Common myeloid progenitor, CD34-positive (primary cell): ENCODE data around the gene EIF3K.

Source experiments
- CTCF ChIA-PET: fragments of 350-600 bp; sonication (Branson Sonifier 250); formaldehyde crosslinking; loops from one replicate; lab custom pipeline; 2021; ENCODE audit warnings: antibody characterized with exemption; lab: Charles Lee
- POLR2A ChIA-PET: fragments of 350-600 bp; sonication (Branson Sonifier 250); formaldehyde crosslinking; loops from one replicate; lab custom pipeline; 2021; ENCODE audit warnings: antibody characterized with exemption; lab: Charles Lee
- DNase-seq, 3 donors: peaks; one replicate each; pipeline versions ENCODE4 v3.0.0 to v3.0.0-alpha.2; 2013
- H3K27ac ChIP-seq, 2 experiments: 1 replicate in 1 of 2; 2 replicates in 1 of 2; pipeline ENCODE4 v1.7.0; 2013; ENCODE audit warnings: inconsistent platforms in 2 of 2, low read length in 2 of 2, mild to moderate bottlenecking in 2 of 2, low read depth in 1 of 2, moderate library complexity in 1 of 2; ENCODE audit not compliant: severe bottlenecking in 2 of 2, insufficient read depth in 1 of 2, poor library complexity in 1 of 2
- H3K27me3 ChIP-seq, 5 experiments: replicated peaks in 2 of 5; 1 replicate in 3 of 5; 2 replicates in 2 of 5; pipeline versions ENCODE4 v1.6.1 to v1.7.0; 2013; ENCODE audit warnings: low read length in 4 of 5, mild to moderate bottlenecking in 2 of 5, moderate library complexity in 2 of 5, inconsistent platforms in 1 of 5; ENCODE audit not compliant: insufficient read depth in 5 of 5, control insufficient read depth in 4 of 5
- H3K36me3 ChIP-seq, 4 experiments: 1 replicate in 2 of 4; 2 replicates in 2 of 4; pipeline versions ENCODE4 v1.6.1 to v1.7.0; 2013; ENCODE audit warnings: low read length in 3 of 4, control low read depth in 1 of 4, mild to moderate bottlenecking in 1 of 4; ENCODE audit not compliant: control insufficient read depth in 4 of 4, insufficient read depth in 4 of 4
- H3K4me1 ChIP-seq, 4 experiments: 1 replicate in 3 of 4; 2 replicates in 1 of 4; pipeline versions ENCODE4 v1.6.1 to v1.7.1; 2013; ENCODE audit warnings: low read length in 3 of 4, mild to moderate bottlenecking in 3 of 4, control low read depth in 1 of 4, inconsistent platforms in 1 of 4, moderate library complexity in 1 of 4; ENCODE audit not compliant: control insufficient read depth in 4 of 4, insufficient read depth in 4 of 4; ENCODE audit errors: control extremely low read depth in 1 of 4
- H3K4me3 ChIP-seq, 7 experiments: 1 replicate in 4 of 7; 2 replicates in 3 of 7; pipeline versions ENCODE4 v1.5.1 to v1.7.0; 2013; ENCODE audit warnings: mild to moderate bottlenecking in 7 of 7, low read length in 6 of 7, moderate library complexity in 6 of 7, inconsistent platforms in 2 of 7, low read depth in 2 of 7, control low read depth in 1 of 7; ENCODE audit not compliant: insufficient read depth in 4 of 7, control insufficient read depth in 1 of 7; ENCODE audit errors: extremely low read depth in 1 of 7
- H3K9me3 ChIP-seq, 5 experiments: 1 replicate in 4 of 5; 2 replicates in 1 of 5; pipeline versions ENCODE4 v1.6.1 to v1.7.1; 2013; ENCODE audit warnings: low read length in 4 of 5, mild to moderate bottlenecking in 2 of 5, inconsistent platforms in 1 of 5, low read depth in 1 of 5, moderate library complexity in 1 of 5; ENCODE audit not compliant: control insufficient read depth in 4 of 5, insufficient read depth in 2 of 5; ENCODE audit errors: control extremely low read depth in 1 of 5
- WGBS: methylation state at CpG from one replicate; pipeline ENCODE4 v1.1.5; 2013; ENCODE audit not compliant: insufficient coverage; 5-methylcytosine and 5-hydroxymethylcytosine counted together

EIF3K gene

DNA sequence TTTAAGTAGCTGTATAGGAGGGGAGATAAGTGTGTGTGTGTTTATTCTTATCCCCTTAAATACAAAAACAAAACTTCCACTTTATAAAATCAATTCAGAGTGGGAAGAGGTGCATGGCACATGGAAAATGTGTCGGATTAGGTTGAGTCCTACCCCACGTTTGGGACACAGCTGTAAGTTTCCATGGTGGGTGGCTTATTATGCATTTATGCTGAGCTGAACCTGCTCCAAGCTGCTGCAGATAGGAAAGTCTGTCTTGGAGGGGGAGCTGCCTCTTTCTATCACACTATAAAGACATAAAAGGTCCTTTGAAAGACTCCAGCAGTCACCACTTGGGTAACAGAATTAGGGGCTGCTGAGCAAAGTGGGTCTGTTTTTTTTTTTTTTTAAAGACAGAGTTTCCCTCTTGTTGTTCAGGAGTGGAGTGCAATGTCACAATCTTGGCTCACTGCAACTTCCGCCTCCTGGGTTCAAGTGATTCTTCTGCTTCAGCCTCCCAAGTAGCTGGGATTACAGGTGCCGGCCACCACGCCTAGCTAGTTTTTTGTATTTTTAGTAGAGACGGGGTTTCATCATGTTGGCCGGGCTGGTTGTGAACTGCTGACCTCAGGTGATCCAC lies 43.7 kb downstream of the EIF3K start:
- H3K4me3 ChIP-seq = no peak overlapping the region
- H3K36me3 ChIP-seq = peaks cover 0 to 35% (median 0%) of the 10 kb centered on the region in 4 experiments
- CTCF ChIA-PET = interaction anchor here (0.9 to 1.5 kb wide), 6 partner anchors 10 to 133 kb away, joined by 3 to 4 read pairs (median 3); no protein-coding TSS in a partner anchor
- H3K9me3 ChIP-seq = no peaks in the 10 kb centered on the region
- no peak for DNase-seq
- H3K4me1 ChIP-seq = peaks cover 23 to 66% (median 60%) of the 10 kb centered on the region in 4 experiments
- peak overlapping the region in 1 of 2 experiments; percentile 45 for H3K27ac ChIP-seq
- H3K27me3 ChIP-seq = no peaks in the 10 kb centered on the region
- 100% methylated on average over 5 of the region's 7 CpGs for WGBS
- POLR2A ChIA-PET = interaction anchor here (0.6 kb wide), 1 partner anchor 24 kb away, joined by 3 read pairs; no protein-coding TSS in a partner anchor

- Histone ChIP-seq H3K36me3 (peaks cover 0 to 30% (median 0%) of the 10 kb centered on the region in 4 experiments), H3K27ac (peak overlapping the region in 1 of 2 experiments; percentile 51)
- WGBS = 98% methylated on average over 21 of the region's 22 CpGs
Observed at GRCh38 chr19:38663156-38663651, 44.2 kb downstream of the EIF3K start.

DNA sequence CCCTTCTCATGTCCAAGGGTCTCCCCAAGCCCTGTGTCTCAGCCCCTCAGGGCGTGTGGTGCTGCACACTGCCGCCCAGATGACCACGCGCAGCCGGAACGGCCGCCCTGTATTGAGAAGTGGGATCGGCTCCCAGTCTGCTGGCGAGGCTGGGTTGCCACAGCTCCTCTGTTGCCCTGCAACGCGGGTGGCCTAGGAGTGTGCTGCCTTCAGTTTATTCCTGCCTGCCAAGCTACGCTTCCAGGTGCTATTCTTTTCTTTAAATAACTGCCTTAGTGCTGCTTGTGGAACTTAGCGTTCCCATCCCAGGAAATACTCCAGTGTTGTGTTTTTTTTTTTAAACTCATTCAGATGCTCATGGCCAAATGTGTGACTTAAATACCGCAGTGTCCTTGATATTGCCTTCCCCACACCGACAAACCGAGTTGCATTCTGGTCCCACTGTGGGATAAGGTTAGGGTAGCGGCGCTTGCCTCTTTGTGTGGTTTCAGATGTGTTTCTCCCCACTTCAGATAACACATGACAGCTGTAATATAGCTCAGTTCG lies 45.0 kb downstream of the EIF3K start:
- Histone ChIP-seq H3K27me3 (no peaks in the 10 kb centered on the region), H3K27ac (peak overlapping the region in 1 of 2 experiments; percentile 51), H3K36me3 (peaks cover 0 to 34% (median 0%) of the 10 kb centered on the region in 4 experiments), H3K9me3 (no peaks in the 10 kb centered on the region), H3K4me1 (peaks cover 32 to 76% (median 69%) of the 10 kb centered on the region in 4 experiments), H3K4me3 (peak overlapping the region in 2 of 7 experiments; percentile 1 to 52)
- ChIA-PET CTCF (interaction anchor here (1.3 to 4.2 kb wide), 6 partner anchors 13 to 29 kb away, joined by 3 to 22 read pairs (median 6); no protein-coding TSS in a partner anchor), POLR2A (no interaction called here)
- peak in 2 of 3 donors; percentile 67 to 75 for DNase-seq
- 84% methylated on average over 13 of the region's 19 CpGs for WGBS

More at GRCh38 chr19:38663156-38663651, 44.2 kb downstream of the EIF3K start:
- H3K27me3 ChIP-seq = no peaks in the 10 kb centered on the region
- DNase-seq = no peak
- no peak overlapping the region for H3K4me3 ChIP-seq
- H3K4me1 ChIP-seq = peaks cover 29 to 68% (median 61%) of the 10 kb centered on the region in 4 experiments
- no peaks in the 10 kb centered on the region for H3K9me3 ChIP-seq
- POLR2A ChIA-PET = no interaction called here
- CTCF ChIA-PET = interaction anchor here (1.1 to 4.2 kb wide), 6 partner anchors 11 to 27 kb away, joined by 3 to 22 read pairs (median 4); no protein-coding TSS in a partner anchor

DNA sequence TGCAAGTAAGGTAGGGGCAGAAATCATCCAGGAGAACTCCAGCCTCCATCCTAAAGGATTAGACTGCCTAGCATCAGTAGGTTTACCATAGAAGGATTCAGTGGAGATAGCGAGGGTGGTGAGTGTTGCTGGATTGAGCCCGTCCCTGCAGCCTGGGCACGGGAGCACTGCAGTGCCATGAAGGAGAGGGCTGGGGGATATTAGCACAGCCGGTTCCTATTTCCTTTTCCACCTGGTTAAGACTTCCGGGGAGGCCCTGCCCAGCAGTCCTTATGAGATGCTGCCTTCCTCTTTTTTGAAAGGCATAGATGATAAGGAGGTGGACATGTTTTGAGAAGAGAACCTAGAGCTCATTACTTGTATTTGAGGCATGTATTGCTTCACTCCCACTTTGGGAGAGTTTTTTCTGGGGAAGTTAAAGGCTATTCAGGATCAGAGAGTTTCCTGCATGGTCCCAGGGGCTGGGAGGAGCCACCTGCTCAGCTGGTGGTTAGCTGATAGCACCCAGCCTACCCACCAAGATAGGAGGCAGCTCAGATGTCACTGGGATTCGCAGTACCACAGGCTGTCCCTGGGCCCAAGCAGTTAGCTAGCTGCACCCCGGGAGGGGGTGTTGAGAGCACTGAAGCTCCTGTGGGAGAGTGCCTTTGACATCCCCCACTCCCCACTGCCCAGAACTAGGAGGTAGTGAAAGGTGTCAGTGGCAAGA lies 45.7 kb downstream of the EIF3K start:
- peak overlapping the region in 2 of 7 experiments; percentile 1 to 52 for H3K4me3 ChIP-seq
- DNase-seq = peak in 2 of 3 donors; percentile 66 to 79

GRCh38 chr19:38665219-38665931 lies 46.4 kb downstream of the EIF3K start:
- POLR2A ChIA-PET = interaction anchor here (0.7 kb wide), 1 partner anchor 24 kb away, joined by 3 read pairs; no protein-coding TSS in a partner anchor
- H3K4me1 ChIP-seq = peaks cover 39 to 83% (median 80%) of the 10 kb centered on the region in 4 experiments
- DNase-seq = no peak
- CTCF ChIA-PET = interaction anchor here (0.9 to 4.2 kb wide), 7 partner anchors 13 to 57 kb away, joined by 3 to 22 read pairs (median 5); no protein-coding TSS in a partner anchor
- WGBS = 69% methylated on average over 11 of the region's 13 CpGs
- H3K27me3 ChIP-seq = no peaks in the 10 kb centered on the region
- H3K4me3 ChIP-seq = peak overlapping the region in 2 of 7 experiments; percentile 42 to 52
- no peaks in the 10 kb centered on the region for H3K9me3 ChIP-seq
- H3K27ac ChIP-seq = peak overlapping the region; percentile 42 to 51
- peaks cover 0 to 29% (median 0%) of the 10 kb centered on the region in 4 experiments for H3K36me3 ChIP-seq

More for the DNA sequence above, 45.7 kb downstream of the EIF3K start:
- ChIA-PET POLR2A (interaction anchor here (0.7 kb wide), 1 partner anchor 25 kb away, joined by 3 read pairs; no protein-coding TSS in a partner anchor), CTCF (interaction anchor here (0.9 to 4.2 kb wide), 6 partner anchors 14 to 58 kb away, joined by 3 to 22 read pairs (median 6); no protein-coding TSS in a partner anchor)
- no peaks in the 10 kb centered on the region for H3K9me3 ChIP-seq
- WGBS = 21% methylated on average over 6 of the region's 7 CpGs
- H3K27ac ChIP-seq = peak overlapping the region in 1 of 2 experiments; percentile 51
- peaks cover 33 to 76% (median 73%) of the 10 kb centered on the region in 4 experiments for H3K4me1 ChIP-seq
- no peaks in the 10 kb centered on the region for H3K27me3 ChIP-seq
- peaks cover 0 to 29% (median 0%) of the 10 kb centered on the region in 4 experiments for H3K36me3 ChIP-seq
